Suppressor macrophage (primary cell): Measurements from ENCODE around the gene INPP4A.

Experiments
- DNase-seq, 4 experiments: peaks; one replicate each; pipeline ENCODE4 v3.0.0-alpha.2; 2020 to 2022

Gene INPP4A

GRCh38 chr2:98643496-98644100 lies 198.9 kb downstream of the INPP4A start:
- DNase-seq, result no peak
